ENCODE results near the gene ZNF319.
A peak's percentile ranks its signal among the peaks of the same experiment; 100 is the strongest.

The ZNF319 gene

DNA sequence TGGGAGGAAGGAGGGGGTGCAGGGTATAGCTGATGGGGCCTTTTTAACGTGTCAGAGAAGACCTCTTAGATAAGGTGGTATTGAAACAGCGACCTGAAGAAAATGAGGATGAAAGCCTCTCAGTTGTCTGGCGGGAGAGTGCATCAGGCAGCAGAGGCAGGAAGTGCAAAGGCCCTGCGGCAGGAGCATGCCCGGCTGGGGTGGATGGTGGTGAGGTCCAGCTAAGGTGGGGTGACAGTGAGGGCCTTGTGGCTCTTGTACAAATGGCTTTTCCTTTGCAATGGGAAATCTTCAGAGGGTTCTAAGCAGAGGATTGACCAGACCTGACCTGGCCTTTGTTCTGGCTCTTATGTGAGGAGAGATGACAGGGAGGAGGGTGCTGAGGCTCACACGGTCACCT is 36.5 kb upstream of the ZNF319 start:
- no peak for DNase-seq

DNA sequence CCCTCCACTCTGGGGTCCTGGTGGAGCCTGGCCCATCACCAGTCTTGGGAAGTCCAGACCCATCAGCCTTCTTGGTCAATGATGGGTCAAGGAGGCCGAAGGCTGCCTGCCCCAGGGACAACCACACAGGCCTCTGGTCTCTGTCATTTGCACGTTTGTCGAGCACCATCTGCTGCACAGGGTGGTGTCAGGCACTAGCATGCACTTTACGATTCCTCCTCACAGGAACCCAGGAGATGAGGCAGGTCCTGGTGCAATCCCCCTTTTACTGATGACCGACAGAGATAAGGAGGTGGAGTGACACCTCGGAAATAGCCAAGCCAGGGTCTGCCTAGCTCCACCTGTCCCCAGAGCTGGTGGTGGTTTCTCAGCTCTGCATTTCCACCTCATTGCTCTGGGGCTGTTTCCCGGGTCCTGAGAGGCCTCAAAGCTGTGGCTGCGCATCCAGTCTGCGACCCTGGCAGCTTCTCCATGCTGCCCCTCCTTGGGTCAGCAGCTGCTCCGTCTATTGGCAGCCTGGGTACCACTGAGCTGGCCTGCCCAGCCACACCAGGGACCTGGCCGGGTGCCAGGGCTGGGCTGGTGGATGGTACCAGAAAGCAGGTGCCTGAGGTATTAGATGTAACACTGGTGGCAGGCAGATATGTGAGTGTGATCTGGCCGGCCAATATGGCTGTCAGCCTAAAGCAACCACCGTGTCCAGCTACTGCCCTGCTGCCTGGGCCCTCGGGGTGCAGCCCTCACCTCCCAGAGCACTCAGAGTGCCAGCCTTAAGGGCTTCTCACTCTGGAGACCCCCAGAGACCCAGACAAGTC is 35.1 kb upstream of the ZNF319 start:
- no peak for DNase-seq

DNA sequence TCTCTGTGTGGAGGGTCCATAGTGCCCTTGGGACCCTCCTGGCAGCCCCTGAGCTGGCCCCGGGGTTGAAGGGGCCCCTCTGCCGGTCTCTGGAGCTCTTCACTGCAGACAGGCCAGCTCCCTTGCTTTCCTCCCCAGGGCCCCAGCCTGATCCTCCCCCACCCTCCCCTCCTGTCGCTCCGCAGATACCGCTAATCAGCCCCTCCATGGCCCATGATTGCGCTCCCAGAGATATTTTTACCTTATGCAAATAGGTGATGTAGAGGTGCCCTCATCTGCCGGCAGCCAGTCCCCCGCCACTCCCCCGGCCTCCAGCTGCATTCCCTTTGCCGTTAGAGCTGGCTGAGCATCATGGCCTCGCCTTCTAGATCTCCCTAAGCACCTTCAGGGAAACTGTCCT is 34.3 kb upstream of the ZNF319 start:
- DNase-seq, result no peak

DNA sequence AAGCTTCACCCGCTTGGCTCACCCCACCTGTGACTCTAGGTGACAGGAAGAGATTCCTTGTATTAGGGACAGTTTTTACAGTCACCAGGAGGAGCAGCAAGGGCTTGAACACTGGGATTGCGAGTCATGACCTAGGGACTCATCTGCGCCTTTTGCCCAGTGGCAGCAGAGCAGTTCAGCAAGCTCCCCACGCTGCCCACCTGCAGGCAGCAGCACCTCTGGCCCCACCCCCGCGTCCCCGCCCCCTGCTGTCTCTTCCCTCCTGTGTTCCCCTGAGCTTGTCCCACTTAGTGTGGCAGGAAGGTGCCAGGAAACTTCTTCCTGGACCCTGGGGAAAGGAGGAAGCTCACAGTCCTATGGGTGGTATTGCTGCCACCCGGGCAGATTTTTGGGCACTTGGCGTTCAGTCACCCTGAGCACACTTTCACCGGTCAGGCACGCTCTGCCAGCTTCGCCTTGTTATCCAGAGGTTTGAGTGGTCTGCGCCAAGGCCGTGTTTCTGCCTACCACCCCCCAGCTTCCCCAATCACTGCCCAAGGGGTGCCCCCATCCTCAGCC is 33.7 kb upstream of the ZNF319 start:
- no peak for DNase-seq

DNA sequence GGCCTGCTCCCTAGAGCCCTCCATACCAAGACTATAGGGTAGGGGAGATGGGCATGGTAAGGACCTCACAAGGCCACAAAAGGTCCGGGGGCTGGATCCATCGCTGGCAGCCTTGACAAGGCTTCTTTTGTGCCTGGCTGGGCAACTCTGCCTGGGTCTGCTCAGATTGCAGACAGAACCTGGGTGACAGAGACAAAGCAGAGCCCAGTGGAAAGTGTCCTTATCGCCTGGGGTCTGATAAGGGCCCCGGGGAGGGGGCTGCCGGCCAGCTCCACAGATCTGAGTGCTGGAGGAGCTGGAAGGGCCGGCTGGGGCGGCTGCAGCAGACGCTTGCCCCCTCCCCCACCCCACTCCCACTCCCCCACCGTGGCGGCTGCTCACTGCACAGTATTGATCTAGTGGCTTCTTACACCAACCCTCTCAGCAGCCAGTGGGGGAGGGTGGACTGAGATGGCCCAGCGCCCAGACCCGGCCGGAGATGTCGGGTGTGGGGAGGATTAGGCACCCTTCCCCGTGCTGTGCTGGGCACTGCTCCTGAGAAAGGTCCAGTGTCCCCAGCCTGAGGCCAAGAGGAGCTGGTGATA is 32.3 kb upstream of the ZNF319 start:
- no peak for DNase-seq

DNA sequence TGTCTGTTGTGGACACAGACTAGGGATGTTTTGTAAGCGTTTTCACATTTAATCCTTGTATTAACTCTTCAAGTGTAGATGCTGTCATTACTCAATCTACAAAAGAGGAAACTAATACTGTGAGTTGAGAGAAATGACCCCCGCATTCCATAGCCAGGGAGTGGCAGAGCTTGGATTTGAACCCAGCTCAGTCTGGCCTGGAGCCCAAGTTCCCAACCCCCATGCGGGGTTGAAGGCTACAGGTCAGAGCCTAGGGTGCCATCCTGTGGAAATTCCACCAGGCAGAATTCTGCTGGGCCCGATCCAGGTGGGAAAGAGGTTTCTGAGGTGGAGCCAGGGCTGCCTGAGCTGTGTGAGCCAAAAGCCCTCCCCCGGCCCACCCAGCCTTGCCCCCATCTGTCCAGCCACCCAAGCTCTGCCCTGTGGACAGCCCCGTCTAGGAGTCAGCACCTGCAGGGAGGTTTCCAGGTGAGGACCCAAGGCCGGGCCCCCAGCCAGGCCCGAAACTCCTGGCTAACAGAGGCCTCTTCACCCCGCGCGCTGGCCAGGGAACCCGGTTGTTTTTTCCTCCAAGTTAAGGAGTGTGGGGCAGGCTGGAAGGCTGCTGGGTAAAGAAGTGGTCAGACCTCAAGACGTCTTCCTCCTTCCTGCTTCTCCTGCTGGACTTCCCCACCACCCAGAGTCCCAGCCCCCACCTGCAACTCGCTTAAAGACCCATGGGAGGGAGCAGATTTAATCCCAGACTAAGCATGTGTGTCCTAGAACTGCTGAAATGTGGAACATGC is 30.7 kb upstream of the ZNF319 start:
- DNase-seq, result no peak

DNA sequence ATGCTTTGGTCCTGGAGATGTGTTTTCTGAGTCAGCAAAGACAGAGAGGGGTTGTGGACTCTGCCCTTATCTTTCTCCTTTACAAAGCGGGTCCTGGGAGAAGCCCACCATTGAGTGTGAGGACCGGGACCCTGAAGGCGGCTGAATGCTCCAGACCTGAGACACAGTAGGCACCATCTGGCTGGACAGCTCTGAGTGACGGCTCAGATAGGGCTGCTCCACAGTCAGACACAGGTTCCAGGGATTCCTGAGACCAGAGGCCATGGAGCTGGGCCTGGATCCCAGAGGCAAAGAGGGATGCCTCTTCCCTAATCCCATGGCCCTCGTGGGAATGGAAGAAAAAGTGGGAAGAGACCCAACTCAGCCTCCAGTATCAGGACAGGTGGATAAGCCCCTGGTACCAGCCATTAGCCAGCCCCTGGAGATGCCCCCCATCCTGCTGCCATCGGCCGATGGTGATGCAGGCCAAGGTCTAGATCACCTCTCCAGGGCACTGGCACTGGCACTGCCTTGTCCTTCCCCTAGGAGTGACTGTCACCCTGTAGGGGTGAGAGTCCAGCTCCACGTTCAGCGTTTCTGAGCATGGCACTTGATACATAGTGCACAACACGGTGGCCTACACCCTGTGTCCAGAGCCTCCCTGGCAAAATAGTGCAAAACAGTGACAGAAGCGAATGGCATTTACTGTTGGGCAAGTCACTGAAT is 29.8 kb upstream of the ZNF319 start:
- DNase-seq, result no peak

DNA sequence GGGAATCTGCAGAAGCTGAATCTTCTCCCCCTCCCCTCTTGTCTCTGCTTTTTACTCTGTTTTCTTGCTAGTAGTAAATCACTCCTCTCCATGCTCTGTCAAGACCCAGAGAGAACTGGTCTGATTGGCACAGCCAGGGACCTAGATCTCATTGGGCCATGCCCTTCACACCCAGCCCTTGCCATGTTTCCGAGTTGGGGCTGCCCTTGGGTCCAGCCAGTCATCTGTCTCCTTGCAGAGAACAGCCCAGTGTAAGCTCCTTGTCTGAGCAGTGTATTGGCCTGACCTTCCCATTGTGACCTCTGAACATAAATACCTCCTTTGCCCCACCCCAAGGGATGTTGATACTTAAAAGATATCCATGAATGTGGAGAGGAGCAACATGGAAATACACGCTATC is 28.9 kb upstream of the ZNF319 start:
- no peak for DNase-seq

DNA sequence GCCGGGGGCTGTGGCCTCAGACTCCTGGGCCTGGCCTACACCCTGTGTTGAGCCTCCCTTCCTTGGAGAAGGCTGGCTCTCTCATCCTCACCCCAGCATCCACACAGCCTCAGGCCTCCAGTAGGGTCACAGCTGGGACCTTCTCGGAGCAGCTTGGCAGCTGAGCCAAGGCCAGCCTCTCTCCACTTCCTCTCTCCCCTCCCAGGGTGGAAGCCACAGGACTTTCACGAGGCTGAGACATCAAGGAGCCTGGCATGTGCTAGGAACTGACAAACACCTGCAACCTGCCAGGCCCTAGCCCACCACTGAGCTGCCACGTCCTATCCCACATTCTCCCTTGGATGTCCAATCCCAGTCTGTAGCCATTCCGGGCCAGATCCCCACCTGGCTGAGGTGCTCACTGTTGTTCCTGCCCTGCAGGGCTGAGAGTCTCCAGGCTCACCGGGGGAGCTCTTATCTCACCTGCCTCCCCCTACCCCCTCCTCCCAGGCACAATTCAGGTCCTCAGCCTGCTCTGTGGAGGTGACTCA is 28.1 kb upstream of the ZNF319 start:
- no peak for DNase-seq

DNA sequence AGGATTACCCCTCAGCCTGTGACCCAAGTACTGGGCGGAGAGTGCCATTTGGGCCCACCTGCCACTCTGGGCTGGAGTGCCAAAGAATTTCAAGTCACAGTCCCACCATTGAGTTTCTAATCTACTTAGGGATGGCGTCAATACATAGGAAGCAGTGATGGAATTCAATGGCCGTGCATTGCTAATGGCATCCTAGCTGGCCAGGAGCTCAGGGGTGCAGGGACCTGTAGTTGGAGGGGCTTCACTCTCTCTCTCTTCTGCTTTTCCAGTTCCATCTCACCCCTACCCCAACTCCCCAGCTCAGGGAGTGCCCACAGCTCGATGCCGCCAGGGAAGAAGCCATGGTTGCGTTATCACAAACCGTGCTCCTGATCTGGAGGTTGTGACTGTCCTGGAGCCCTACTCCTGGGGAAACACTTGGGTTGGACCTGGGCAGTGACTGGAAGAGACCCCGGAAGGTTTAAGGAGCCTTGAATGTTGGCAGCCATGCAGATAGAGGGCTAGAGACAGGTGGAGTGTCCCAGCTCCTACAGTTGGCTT is 27.5 kb upstream of the ZNF319 start:
- no peak for DNase-seq

DNA sequence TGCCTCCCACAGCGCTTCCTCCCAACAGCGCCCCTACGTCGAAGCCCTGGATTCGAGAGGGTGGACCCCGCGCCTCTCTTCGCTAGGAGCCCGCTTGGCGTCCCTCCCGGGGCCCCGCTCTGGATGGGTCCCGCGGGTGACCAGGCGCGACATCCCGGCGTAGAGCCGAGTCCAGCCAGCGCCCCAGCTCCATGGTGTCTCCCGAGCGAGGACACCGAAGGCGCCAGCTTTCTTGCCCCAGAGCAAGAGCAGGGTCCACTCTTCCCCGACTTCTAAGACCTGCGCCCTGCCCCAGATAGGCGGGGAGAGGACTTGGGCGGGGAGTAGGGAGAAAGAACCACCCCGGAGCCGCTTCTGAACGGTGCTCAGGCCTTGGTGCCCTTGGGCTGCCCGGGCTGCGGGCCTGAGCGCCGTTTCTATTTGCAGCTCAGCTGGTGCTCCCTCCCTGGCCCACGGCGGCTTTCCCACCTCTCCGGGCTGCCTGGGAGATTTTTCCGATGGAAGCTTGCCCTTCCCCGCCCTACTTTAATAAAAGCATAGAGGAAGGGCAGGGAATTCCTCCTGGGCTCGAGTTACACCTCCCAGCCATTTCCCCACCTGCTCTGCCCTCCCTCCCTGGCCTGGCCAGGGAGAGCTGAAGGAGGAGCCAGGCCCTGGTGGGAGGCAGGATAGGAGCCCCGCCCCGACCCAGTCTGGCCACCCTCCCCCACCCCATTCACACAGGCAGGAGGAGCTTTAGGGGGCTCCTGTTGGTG is 26.9 kb upstream of the ZNF319 start:
- no peak for DNase-seq

DNA sequence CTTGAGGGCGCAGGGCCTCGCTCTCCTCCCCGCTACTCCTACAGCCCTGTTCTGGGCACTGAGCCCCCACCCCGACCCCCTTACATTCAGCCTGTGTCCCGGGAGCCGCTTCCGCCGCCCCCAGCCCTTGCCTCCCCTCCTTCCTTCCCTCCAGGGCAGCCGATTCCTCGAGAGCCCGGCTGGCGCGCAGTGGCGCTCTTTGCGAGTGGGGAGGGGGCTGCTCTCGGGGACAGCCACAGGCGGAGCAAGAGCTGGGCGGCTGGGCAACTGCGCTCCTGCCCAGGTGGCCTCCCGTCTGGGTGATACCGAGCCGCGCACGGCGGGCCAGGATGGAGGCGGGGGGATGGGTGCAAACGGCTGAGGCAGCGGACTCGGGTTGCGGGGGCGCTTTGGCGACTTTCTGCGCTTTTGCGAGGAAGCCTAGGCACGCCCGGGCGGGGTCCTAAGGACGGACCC is 26.3 kb upstream of the ZNF319 start:
- no peak for DNase-seq

DNA sequence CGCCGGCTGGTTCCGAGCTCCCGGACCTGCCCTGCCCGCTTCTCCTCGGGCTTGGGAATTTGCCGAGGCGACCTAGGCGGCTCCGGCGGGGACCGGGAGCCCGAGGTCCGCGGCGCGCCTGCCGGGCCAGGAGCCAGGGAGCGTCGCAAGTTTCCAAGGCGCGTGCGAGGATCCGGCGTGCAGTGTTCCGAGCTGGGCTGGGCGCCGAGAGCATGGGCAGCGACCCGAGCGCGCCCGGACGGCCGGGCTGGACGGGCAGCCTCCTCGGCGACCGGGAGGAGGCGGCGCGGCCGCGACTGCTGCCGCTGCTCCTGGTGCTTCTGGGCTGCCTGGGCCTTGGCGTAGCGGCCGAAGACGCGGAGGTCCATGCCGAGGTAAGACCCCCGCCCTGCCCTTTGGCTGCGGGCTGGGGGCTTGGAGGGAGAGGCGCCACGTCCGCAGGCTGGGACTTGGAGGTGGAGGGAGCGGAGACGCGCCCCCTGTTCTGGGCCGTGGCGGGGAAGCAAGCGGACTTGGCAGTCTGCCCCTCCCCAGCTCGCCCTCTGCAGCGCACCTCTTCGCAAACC is 25.8 kb upstream of the ZNF319 start:
- DNase-seq, result no peak

DNA sequence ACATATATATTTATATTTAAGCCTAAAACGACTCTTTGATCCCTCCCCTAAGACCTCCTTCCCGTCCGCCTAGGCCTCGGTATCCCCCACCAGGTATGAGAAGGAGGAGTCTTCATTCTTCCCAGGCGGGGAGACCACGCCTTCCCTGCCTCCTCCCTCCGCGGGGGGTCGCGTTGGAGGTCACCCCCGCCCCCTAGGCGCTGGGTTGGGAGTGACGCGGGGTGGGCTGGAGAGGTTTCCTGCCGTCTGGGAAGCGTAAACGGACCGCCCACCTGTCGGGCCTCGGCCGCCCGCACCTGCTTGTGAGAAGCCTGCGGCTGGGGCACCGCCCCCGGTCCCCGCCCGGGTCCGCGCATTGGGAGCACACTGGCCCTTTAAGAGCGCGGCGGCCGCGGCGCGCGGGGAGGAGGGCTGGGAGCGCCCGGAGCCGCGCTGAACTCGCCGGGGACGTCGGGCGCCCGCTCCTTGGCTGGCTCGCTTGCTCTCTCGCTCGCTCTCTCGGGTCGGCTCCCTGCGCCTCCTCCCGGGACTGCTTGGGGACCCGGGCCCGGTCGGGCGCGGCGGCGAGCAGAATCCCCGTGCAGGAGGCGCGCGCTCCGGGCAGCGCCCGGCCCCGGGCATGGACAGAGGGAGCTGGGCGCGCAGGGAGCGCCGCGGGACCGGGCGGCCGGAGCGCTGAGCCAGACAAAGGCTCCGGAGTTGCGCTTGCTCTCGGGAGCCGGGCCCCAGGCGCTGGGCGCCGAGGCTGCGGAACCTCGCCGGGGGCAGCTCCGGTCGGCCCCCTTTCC is 25.1 kb upstream of the ZNF319 start, which contains the start of gene MMP15:
TSS of gene MMP15 (plus strand) at position 404 of the 788 bp plus-strand sequence. CDS start 597 bp downstream, outside the sequence.
- peak; percentile 23 for DNase-seq

DNA sequence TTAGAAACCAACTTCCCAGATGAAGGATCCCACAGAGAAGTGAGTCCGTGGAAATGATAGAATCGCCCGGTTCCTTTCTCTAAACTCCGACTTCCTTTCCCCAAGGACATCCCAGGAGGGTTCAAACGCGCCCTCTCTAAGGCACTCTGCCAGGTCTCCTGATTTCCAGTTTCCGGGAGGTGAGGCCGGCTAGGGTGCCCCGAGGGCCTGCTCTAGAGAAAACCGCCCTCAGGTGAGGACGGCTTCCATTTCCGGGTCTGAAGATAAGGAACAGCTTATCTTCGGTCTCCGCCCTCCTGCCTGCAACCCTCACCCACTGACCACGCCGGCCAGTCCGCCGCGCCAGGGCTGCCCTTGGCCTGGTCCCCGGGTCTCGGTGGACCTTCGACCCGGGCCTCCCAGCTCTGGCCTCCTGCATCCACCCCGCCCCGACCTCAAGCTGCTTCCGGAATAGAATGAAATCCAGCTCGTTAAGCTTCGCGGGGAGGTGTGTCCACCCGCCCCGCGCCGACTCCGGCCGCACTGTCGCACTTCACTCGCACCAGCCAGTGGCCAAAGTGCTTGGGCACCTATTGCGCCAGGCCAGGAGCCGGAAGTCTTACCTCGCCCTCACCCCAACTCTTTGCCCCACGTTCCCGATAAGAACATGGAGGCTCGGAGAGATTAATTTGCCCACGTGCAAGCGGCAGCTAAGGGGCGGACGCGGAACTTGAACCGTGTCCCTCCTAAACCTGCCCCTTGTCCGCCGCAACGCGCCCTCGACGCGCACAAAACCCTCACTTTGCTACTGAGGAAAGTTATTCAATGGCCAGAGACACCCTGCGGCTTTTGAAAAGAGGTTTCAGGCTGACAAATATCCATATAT is 24.2 kb upstream of the ZNF319 start:
- DNase-seq, result no peak

DNA sequence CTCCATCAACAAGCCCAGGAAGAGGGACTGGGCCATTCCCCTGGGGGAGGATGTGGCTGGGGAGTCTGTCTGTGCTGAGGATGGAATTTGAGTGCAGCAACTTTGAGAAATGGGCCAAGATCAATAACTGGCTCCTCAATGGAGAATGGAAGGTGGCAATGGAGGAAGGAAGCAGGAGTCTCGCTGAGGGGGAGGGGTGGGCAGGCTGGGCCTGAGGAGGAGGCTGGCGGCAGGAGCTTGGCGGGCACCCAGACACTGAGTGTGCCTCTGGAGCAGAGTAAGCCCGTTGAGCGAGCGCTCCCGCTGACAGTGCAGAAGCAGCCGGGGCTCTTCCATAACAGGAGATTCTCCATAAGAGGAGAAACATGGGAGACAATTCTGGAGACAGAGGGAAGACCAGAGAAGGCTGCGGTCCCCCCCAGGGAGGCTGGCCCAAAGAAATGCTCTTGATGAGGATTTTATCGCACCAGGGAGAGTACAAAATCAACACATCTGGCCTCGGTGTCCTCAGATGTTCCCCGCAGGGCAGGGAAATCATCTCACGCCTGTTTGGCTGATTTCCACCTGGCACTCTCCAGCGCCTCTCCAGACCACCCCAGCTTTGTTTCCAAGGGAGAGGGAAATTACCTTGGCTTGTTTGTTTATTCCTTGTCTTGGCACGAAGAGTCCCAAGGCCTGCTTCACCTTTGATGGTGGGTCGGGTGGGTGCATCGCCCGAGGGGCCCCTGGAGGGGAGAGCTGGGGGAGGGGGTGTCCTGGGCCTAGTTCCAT is 22.3 kb upstream of the ZNF319 start:
- DNase-seq, result peak; percentile 14

DNA sequence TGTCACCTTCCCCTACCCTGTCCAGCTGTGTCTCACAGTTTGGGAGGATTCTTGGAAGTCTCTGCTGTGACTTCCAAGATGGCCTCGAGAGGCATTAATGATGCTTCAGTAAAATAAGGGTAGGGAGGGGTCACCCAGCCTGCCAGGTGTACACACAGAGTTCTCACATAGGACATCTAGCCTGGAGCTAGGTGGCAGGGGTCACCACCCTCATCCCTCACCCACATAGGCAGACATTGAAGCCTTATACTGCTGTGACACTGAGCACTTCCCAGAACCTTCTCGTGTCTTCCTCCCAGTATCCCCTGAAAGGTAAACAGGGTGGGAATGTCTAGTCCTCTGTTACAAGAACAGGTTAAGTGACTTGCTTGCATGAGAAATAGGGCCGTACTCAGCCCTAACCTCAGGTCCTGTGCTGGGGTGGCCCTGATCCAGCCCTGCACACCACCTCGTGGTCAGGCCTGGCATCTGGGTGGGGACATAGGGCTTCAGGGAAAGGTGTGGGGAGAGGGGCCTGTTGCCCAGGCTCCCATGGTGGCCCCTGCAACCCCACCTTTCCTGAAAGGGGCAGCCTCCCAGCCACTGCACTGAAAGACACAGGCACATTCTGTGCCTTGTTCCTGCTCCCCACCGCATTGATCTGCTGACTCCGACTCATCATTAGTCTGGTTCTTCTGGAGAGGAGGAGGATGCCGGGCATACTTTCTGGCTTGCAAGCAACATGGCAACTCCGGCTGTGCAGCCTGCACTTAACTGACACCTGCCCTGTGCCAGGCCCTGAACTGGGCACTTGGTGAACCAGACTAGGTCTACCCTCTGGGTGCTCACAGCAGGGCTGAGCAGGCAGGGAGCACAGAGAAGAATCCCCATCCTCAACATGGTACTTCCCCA is 21.4 kb upstream of the ZNF319 start:
- DNase-seq, result no peak
